ENCODE results near the gene HOTAIR.

Gene HOTAIR

GRCh38 chr12:54019924-54020590 lies 45.3 kb upstream of the HOTAIR start:
- Histone ChIP-seq H3K27me3 (replicated peaks) (peaks cover 85% of the 10 kb centered on the region), H3K27ac (no peak overlapping the region), H3K4me3 (ENCODE audit: low read depth, low read length) (no peak overlapping the region), H3K36me3 (replicated peaks) (no peaks in the 10 kb centered on the region)
- DNase-seq, result no peak
- TF ChIP-seq, protein P1, sequence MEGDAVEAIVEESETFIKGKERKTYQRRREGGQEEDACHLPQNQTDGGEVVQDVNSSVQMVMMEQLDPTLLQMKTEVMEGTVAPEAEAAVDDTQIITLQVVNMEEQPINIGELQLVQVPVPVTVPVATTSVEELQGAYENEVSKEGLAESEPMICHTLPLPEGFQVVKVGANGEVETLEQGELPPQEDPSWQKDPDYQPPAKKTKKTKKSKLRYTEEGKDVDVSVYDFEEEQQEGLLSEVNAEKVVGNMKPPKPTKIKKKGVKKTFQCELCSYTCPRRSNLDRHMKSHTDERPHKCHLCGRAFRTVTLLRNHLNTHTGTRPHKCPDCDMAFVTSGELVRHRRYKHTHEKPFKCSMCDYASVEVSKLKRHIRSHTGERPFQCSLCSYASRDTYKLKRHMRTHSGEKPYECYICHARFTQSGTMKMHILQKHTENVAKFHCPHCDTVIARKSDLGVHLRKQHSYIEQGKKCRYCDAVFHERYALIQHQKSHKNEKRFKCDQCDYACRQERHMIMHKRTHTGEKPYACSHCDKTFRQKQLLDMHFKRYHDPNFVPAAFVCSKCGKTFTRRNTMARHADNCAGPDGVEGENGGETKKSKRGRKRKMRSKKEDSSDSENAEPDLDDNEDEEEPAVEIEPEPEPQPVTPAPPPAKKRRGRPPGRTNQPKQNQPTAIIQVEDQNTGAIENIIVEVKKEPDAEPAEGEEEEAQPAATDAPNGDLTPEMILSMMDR (IDR thresholded peaks at IDR 0.05; ENCODE audit: low read depth, low read length, missing control alignments), result no peak
- in situ Hi-C loops (cut with HindIII; ENCODE audit: low pct_ligation_motif_present, low sequenced_read_pairs), result loop anchor here (25.0 kb wide), 1 partner anchor 192 kb away; no protein-coding TSS in a partner anchor

DNA sequence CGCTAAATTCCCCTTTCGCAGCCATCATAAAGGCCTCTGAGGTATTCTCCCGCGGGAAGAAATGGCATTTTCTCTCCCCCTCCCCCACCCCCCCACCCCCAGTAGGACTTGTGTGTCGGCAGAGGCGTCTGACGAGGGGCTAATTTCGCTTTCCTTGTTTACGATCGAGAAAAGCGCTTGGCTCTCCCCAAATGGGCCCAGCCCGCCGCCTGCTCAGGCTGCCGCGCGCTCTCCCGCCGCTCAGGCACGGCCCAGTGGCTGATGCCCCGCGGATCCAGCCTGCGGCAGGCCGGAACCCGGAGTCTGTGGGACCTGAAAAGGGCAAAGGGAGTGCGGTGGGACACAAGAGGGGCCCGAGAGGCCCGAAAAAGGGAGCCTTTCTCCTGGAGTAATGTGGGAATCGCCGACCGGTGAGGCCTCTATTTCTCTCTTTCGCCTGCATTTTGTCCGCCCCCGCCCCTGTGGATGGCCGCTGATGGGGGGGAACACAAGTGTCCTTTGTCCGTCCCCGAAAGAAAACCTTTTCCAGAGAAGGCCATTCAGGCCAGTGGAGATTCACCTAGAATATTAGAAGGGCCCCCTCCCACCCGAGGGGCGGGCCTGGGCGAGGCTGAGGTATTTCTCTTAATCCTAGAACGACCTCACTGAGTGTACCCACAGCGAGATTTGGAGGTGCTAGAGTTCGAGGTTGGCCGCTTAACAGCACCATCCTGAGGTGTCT lies 44.5 kb upstream of the HOTAIR start:
- no peak for DNase-seq
- Histone ChIP-seq H3K4me3 (ENCODE audit: low read depth, low read length) (no peak overlapping the region), H3K27ac (no peak overlapping the region), H3K27me3 (replicated peaks) (peaks cover 85% of the 10 kb centered on the region), H3K36me3 (replicated peaks) (no peaks in the 10 kb centered on the region)
- in situ Hi-C loops (cut with HindIII; ENCODE audit: low pct_ligation_motif_present, low sequenced_read_pairs), result loop anchor here (25.0 kb wide), 1 partner anchor 193 kb away; no protein-coding TSS in a partner anchor
- TF ChIP-seq, protein P1 (IDR thresholded peaks at IDR 0.05; ENCODE audit: low read depth, low read length, missing control alignments), result no peak

DNA sequence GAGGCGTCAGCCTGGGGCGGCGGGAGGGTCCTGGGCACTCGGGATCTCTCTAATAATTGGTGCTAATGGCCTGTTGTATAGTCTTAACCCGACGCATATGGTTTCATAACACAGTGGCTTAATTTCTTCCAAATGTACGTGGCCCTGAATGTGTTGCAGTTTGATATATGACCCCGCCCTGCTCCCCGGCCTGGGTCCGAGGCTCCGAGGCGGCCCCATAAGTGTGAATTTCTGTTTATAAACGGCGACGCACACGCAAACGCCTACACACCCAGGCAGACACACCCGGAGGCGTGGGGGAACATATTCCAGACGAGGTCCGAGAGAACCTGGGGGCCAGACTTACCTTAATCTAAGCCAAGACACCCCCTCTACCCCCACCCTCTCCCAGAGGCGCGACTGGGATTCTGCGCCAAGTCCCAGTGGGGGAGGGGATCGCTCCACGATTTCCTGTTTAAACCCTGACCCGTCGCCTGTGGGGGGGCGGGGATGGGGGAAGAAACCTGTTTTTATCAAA lies 43.8 kb upstream of the HOTAIR start:
- H3K36me3 ChIP-seq (replicated peaks), result no peaks in the 10 kb centered on the region
- H3K4me3 ChIP-seq (ENCODE audit: low read depth, low read length), result no peak overlapping the region
- TF ChIP-seq, protein P1 (IDR thresholded peaks at IDR 0.05; ENCODE audit: low read depth, low read length, missing control alignments), result no peak
- no peak for DNase-seq
- H3K27ac ChIP-seq, result no peak overlapping the region
- H3K27me3 ChIP-seq (replicated peaks), result peaks cover 83% of the 10 kb centered on the region
- in situ Hi-C loops (cut with HindIII; ENCODE audit: low pct_ligation_motif_present, low sequenced_read_pairs), result loop anchor here (25.0 kb wide), 1 partner anchor 194 kb away; no protein-coding TSS in a partner anchor

GRCh38 chr12:54017878-54018467 lies 43.2 kb upstream of the HOTAIR start:
- DNase-seq, result no peak
- peak overlapping the region; percentile 12 for H3K4me3 ChIP-seq (ENCODE audit: low read depth, low read length)
- peaks cover 83% of the 10 kb centered on the region for H3K27me3 ChIP-seq (replicated peaks)
- no peak overlapping the region for H3K27ac ChIP-seq
- in situ Hi-C loops (cut with HindIII; ENCODE audit: low pct_ligation_motif_present, low sequenced_read_pairs), result loop anchor here (25.0 kb wide), 1 partner anchor 194 kb away; no protein-coding TSS in a partner anchor
- H3K36me3 ChIP-seq (replicated peaks), result no peaks in the 10 kb centered on the region
- TF ChIP-seq, protein P1 (IDR thresholded peaks at IDR 0.05; ENCODE audit: low read depth, low read length, missing control alignments), result no peak

DNA sequence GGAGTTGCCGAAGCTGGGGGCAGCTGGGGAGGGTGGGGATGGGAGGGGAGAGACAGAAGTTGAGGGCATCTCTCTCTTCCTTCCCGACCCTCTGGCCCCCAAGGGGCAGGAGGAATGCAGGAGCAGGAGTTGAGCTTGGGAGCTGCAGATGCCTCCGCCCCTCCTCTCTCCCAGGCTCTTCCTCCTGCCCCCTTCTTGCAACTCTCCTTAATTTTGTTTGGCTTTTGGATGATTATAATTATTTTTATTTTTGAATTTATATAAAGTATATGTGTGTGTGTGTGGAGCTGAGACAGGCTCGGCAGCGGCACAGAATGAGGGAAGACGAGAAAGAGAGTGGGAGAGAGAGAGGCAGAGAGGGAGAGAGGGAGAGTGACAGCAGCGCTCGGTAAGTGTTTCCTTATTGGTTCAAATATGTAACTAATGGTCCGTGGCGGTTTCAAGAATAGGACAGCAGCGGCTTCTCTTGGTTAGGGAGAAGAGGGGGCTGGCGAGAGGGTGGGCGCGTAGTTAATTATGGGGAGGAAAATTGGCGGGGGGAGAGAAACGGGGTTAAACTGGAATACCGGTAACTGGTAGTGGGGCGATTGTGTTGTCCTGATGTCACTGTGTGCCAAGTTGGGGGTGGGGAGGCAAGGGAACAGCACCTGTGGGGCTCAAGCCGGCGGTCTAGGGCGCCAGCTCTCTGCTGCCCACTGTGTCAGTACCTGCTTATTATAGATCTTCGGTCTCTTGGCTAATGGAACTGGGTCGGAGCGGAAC lies 42.5 kb upstream of the HOTAIR start:
- Histone ChIP-seq H3K36me3 (replicated peaks) (no peaks in the 10 kb centered on the region), H3K27me3 (replicated peaks) (peaks cover 83% of the 10 kb centered on the region), H3K4me3 (ENCODE audit: low read depth, low read length) (peak overlapping the region; percentile 3), H3K27ac (no peak overlapping the region)
- TF ChIP-seq, protein P1 (IDR thresholded peaks at IDR 0.05; ENCODE audit: low read depth, low read length, missing control alignments), result no peak
- no peak for DNase-seq
- in situ Hi-C loops (cut with HindIII; ENCODE audit: low pct_ligation_motif_present, low sequenced_read_pairs), result loop anchor here (25.0 kb wide), 1 partner anchor 195 kb away; no protein-coding TSS in a partner anchor
